HEK293 (cell line): ENCODE data around the gene UCKL1.
A peak's percentile ranks its signal among the peaks of the same experiment; 100 is the strongest.

Experiments
- BCL11B ChIP-seq: fragments of 450-650 bp; formaldehyde crosslinking; IDR thresholded peaks from 2 replicates; pipeline ENCODE4 v1.5.1; 2016; ENCODE audit warnings: low read depth, missing biosample characterization, missing genetic modification characterization
- FEZF1 ChIP-seq: fragments of 450-650 bp; formaldehyde crosslinking; IDR thresholded peaks from 2 replicates; pipeline ENCODE4 v1.5.1; 2016; ENCODE audit warnings: missing biosample characterization, missing genetic modification characterization
- OSR2 ChIP-seq: fragments of 450-650 bp; formaldehyde crosslinking; IDR thresholded peaks from 2 replicates; pipeline ENCODE4 v1.5.1; 2016; ENCODE audit warnings: missing biosample characterization, missing genetic modification characterization
- RBAK ChIP-seq: fragments of 450-650 bp; formaldehyde crosslinking; IDR thresholded peaks from 2 replicates; pipeline ENCODE4 v1.5.1; 2016; ENCODE audit warnings: missing biosample characterization, missing genetic modification characterization
- WT1 ChIP-seq: fragments of 450-650 bp; formaldehyde crosslinking; IDR thresholded peaks from 2 replicates; pipeline ENCODE4 v1.5.1; 2016; ENCODE audit warnings: missing biosample characterization, missing genetic modification characterization
- ZBTB21 ChIP-seq: fragments of 450-650 bp; formaldehyde crosslinking; IDR thresholded peaks from 2 replicates; pipeline ENCODE4 v1.5.1; 2017; ENCODE audit warnings: missing biosample characterization, missing genetic modification characterization
- ZNF10 ChIP-seq: fragments of 450-650 bp; formaldehyde crosslinking; IDR thresholded peaks from 2 replicates; pipeline ENCODE4 v1.5.1; 2017; ENCODE audit warnings: missing biosample characterization, missing genetic modification characterization
- ZNF112 ChIP-seq: fragments of 450-650 bp; formaldehyde crosslinking; IDR thresholded peaks from 2 replicates; pipeline ENCODE4 v1.5.0; 2017; ENCODE audit warnings: missing biosample characterization, missing genetic modification characterization
- ZNF155 ChIP-seq: fragments of 450-650 bp; formaldehyde crosslinking; IDR thresholded peaks from 2 replicates; pipeline ENCODE4 v1.5.1; 2016; ENCODE audit warnings: missing biosample characterization, missing genetic modification characterization
- ZNF175 ChIP-seq: fragments of 450-650 bp; formaldehyde crosslinking; IDR thresholded peaks from 2 replicates; pipeline ENCODE4 v1.5.1; 2016; ENCODE audit warnings: missing biosample characterization, missing genetic modification characterization
- ZNF354C ChIP-seq: fragments of 450-650 bp; formaldehyde crosslinking; IDR thresholded peaks from 2 replicates; pipeline ENCODE4 v1.5.1; 2016; ENCODE audit warnings: missing biosample characterization, missing genetic modification characterization, low read depth, borderline replicate concordance
- ZNF433 ChIP-seq: fragments of 450-650 bp; formaldehyde crosslinking; IDR thresholded peaks from 2 replicates; pipeline ENCODE4 v1.5.1; 2016; ENCODE audit warnings: missing biosample characterization, missing genetic modification characterization, low read depth
- ZNF501 ChIP-seq: fragments of 450-650 bp; formaldehyde crosslinking; IDR thresholded peaks from 2 replicates; pipeline ENCODE4 v1.5.1; 2016; ENCODE audit warnings: missing biosample characterization, missing genetic modification characterization
- ZNF629 ChIP-seq: fragments of 450-650 bp; formaldehyde crosslinking; IDR thresholded peaks from 2 replicates; pipeline ENCODE4 v1.5.1; 2017; ENCODE audit warnings: missing biosample characterization, missing genetic modification characterization
- ZNF747 ChIP-seq: fragments of 450-650 bp; formaldehyde crosslinking; IDR thresholded peaks from 2 replicates; pipeline ENCODE4 v1.5.1; 2016; ENCODE audit warnings: missing biosample characterization, missing genetic modification characterization
- ZSCAN30 ChIP-seq: fragments of 450-650 bp; IDR thresholded peaks from 2 replicates; pipeline ENCODE4 v1.5.1; 2018; ENCODE audit warnings: missing biosample characterization, mild to moderate bottlenecking, missing genetic modification characterization, moderate library complexity
- ZXDB ChIP-seq: fragments of 450-650 bp; formaldehyde crosslinking; IDR thresholded peaks from 2 replicates; pipeline ENCODE4 v1.5.1; 2016; ENCODE audit warnings: missing biosample characterization, missing genetic modification characterization
- TF ChIP-seq, protein P1 (sequence below): fragments of 450-650 bp; formaldehyde crosslinking; conservative IDR thresholded peaks from 2 replicates; pipeline ENCODE4 v1.5.1; 2016; ENCODE audit warnings: low read depth, missing biosample characterization, missing genetic modification characterization
- TF ChIP-seq, protein P2 (sequence below): fragments of 450-650 bp; formaldehyde crosslinking; IDR thresholded peaks from 2 replicates; pipeline ENCODE4 v1.5.1; 2016; ENCODE audit warnings: missing biosample characterization, missing genetic modification characterization
- TF ChIP-seq, protein P3 (sequence below): fragments of 450-650 bp; formaldehyde crosslinking; IDR thresholded peaks from 2 replicates; pipeline ENCODE4 v1.5.1; 2016; ENCODE audit warnings: missing biosample characterization, missing genetic modification characterization
- TF ChIP-seq, protein P4 (sequence below): fragments of 450-650 bp; formaldehyde crosslinking; IDR thresholded peaks from 2 replicates; pipeline ENCODE4 v1.5.1; 2016; ENCODE audit warnings: missing biosample characterization, missing genetic modification characterization, borderline replicate concordance

Gene UCKL1

DNA sequence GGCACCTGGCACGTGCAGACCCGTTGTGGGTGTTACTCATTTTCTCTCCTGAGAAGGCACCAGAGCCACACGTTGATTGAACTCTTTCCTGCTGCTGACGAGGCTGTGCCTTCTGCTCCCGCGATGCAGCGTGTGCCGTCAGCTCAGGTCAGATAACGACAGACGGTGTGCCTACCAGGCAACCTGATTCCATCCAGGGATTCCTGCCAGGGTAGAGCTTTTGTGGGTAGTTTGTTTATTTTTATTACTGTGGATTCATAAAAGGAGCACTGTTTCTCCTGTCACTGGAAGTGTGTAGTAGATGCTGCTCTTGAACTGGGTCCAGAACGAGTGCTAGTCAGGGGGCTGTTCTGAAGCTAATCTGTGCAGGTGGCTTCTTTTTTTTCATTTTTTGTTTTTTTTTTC, 45.4 kb upstream of the UCKL1 start (continued):
- TF ChIP-seq, protein P1, sequence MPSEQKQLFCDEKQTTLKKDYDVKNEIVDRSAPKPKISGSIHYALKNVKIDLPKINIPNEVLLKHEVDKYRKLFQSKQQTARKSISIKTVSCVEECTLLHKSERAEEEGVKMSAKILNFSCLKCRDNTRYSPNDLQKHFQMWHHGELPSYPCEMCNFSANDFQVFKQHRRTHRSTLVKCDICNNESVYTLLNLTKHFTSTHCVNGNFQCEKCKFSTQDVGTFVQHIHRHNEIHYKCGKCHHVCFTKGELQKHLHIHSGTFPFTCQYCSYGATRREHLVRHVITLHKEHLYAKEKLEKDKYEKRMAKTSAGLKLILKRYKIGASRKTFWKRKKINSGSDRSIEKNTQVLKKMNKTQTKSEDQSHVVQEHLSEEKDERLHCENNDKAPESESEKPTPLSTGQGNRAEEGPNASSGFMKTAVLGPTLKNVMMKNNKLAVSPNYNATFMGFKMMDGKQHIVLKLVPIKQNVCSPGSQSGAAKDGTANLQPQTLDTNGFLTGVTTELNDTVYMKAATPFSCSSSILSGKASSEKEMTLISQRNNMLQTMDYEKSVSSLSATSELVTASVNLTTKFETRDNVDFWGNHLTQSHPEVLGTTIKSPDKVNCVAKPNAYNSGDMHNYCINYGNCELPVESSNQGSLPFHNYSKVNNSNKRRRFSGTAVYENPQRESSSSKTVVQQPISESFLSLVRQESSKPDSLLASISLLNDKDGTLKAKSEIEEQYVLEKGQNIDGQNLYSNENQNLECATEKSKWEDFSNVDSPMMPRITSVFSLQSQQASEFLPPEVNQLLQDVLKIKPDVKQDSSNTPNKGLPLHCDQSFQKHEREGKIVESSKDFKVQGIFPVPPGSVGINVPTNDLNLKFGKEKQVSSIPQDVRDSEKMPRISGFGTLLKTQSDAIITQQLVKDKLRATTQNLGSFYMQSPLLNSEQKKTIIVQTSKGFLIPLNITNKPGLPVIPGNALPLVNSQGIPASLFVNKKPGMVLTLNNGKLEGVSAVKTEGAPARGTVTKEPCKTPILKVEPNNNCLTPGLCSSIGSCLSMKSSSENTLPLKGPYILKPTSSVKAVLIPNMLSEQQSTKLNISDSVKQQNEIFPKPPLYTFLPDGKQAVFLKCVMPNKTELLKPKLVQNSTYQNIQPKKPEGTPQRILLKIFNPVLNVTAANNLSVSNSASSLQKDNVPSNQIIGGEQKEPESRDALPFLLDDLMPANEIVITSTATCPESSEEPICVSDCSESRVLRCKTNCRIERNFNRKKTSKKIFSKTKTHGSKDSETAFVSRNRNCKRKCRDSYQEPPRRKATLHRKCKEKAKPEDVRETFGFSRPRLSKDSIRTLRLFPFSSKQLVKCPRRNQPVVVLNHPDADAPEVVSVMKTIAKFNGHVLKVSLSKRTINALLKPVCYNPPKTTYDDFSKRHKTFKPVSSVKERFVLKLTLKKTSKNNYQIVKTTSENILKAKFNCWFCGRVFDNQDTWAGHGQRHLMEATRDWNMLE (tag by site-specific recombination) = no peak
- TF ChIP-seq, protein P2, sequence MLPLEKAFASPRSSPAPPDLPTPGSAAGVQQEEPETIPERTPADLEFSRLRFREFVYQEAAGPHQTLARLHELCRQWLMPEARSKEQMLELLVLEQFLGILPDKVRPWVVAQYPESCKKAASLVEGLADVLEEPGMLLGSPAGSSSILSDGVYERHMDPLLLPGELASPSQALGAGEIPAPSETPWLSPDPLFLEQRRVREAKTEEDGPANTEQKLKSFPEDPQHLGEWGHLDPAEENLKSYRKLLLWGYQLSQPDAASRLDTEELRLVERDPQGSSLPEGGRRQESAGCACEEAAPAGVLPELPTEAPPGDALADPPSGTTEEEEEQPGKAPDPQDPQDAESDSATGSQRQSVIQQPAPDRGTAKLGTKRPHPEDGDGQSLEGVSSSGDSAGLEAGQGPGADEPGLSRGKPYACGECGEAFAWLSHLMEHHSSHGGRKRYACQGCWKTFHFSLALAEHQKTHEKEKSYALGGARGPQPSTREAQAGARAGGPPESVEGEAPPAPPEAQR (tag by site-specific recombination) = 0 out of 2 replicates have a peak, but pooled peaks have one; percentile 37
- TF ChIP-seq OSR2 = peak; percentile 98
- TF ChIP-seq ZNF10 (tag by site-specific recombination) = peak; percentile 74
- TF ChIP-seq ZNF629 (tag by site-specific recombination) = peak; percentile 78
- no peak for TF ChIP-seq ZNF354C
- TF ChIP-seq WT1 = peak; percentile 71
- TF ChIP-seq ZNF747 = no peak
- no peak for TF ChIP-seq RBAK (tag by site-specific recombination)
- TF ChIP-seq ZSCAN30 = no peak
- no peak for TF ChIP-seq BCL11B
- TF ChIP-seq ZNF501 (tag by site-specific recombination) = no peak
- no peak for TF ChIP-seq ZNF155
- peak; percentile 89 for TF ChIP-seq ZXDB
- TF ChIP-seq ZNF433 (tag by site-specific recombination) = no peak
- no peak for TF ChIP-seq ZNF175 (tag by site-specific recombination)
- peak; percentile 96 for TF ChIP-seq FEZF1 (tag by site-specific recombination)
- TF ChIP-seq, protein P3, sequence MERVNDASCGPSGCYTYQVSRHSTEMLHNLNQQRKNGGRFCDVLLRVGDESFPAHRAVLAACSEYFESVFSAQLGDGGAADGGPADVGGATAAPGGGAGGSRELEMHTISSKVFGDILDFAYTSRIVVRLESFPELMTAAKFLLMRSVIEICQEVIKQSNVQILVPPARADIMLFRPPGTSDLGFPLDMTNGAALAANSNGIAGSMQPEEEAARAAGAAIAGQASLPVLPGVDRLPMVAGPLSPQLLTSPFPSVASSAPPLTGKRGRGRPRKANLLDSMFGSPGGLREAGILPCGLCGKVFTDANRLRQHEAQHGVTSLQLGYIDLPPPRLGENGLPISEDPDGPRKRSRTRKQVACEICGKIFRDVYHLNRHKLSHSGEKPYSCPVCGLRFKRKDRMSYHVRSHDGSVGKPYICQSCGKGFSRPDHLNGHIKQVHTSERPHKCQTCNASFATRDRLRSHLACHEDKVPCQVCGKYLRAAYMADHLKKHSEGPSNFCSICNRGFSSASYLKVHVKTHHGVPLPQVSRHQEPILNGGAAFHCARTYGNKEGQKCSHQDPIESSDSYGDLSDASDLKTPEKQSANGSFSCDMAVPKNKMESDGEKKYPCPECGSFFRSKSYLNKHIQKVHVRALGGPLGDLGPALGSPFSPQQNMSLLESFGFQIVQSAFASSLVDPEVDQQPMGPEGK (tag by site-specific recombination) = peak; percentile 22; the same call in 1 of the 2 replicates
- TF ChIP-seq ZNF112 (tag by site-specific recombination) = no peak
- peak; percentile 31; the same call in 1 of the 2 replicates for TF ChIP-seq ZBTB21 (tag by site-specific recombination)
- TF ChIP-seq, protein P4, sequence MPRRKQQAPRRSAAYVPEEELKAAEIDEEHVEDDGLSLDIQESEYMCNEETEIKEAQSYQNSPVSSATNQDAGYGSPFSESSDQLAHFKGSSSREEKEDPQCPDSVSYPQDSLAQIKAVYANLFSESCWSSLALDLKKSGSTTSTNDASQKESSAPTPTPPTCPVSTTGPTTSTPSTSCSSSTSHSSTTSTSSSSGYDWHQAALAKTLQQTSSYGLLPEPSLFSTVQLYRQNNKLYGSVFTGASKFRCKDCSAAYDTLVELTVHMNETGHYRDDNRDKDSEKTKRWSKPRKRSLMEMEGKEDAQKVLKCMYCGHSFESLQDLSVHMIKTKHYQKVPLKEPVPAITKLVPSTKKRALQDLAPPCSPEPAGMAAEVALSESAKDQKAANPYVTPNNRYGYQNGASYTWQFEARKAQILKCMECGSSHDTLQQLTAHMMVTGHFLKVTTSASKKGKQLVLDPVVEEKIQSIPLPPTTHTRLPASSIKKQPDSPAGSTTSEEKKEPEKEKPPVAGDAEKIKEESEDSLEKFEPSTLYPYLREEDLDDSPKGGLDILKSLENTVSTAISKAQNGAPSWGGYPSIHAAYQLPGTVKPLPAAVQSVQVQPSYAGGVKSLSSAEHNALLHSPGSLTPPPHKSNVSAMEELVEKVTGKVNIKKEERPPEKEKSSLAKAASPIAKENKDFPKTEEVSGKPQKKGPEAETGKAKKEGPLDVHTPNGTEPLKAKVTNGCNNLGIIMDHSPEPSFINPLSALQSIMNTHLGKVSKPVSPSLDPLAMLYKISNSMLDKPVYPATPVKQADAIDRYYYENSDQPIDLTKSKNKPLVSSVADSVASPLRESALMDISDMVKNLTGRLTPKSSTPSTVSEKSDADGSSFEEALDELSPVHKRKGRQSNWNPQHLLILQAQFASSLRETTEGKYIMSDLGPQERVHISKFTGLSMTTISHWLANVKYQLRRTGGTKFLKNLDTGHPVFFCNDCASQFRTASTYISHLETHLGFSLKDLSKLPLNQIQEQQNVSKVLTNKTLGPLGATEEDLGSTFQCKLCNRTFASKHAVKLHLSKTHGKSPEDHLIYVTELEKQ (tag by site-specific recombination) = peak; percentile 61; the same call in 1 of the 2 replicates
